Measurements from ENCODE around the gene AGBL1.
"Not testable (repeated sequence)": the region's sequence is repeated elsewhere in the genome, so short reads cannot be mapped to it uniquely, and the experiment has no call there.

AGBL1 gene

GRCh38 chr15:86969364-86969763, 889.7 kb downstream of the AGBL1 start:
- DNase-seq = no peak

GRCh38 chr15:86973284-86973844, 893.7 kb downstream of the AGBL1 start:
- DNase-seq = no peak

- no peak for DNase-seq
Observed at GRCh38 chr15:86988033-86988432, 908.4 kb downstream of the AGBL1 start.

GRCh38 chr15:87021751-87022150, 942.1 kb downstream of the AGBL1 start:
- DNase-seq = no peak

- no peak for DNase-seq
Observed at GRCh38 chr15:87031540-87032230, 952.0 kb downstream of the AGBL1 start.

DNA sequence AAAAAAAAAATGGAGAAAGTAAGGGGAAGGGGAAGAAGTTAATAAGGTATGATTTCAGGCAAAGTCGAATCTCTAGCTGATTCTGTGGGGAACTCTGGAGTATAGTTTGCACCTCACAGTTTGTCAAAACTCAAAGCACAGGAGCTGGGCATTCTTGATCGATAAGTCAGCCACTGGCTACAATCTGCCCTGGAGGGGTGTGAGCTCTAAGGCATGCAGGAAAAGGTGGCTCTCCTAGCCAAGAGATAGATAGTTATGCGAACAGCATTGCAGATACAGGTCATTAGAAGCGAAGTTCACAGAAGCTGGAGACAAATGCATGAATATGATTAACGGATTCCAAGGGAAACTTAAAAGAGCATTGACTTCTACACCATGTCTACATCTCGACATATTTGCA, 952.6 kb downstream of the AGBL1 start:
- no peak for DNase-seq

- DNase-seq = no peak
Observed at GRCh38 chr15:87033056-87033455, 953.4 kb downstream of the AGBL1 start.

- no peak for DNase-seq
Observed at GRCh38 chr15:87034886-87035285, 955.2 kb downstream of the AGBL1 start.

- no peak for DNase-seq
Observed at GRCh38 chr15:87038404-87038803, 958.7 kb downstream of the AGBL1 start.

DNA sequence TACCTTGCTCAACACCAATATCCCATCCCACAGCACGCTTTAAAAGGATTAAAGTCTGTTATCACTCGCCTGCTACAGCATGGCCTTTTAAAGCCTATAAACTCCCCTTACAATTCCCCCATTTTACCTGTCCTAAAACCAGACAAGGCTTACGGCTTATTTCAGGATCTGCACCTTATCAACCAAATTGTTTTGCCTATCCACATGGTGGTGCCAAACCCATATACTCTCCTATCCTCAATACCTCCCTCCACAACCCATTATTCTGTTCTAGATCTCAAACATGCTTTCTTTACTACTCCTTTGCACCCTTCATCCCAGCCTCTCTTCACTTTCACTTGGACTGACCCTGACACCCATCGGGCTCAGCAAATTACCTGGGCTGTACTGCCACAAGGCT, 962.9 kb downstream of the AGBL1 start:
- DNase-seq = not testable (repeated sequence)

- no peak for DNase-seq
Observed at GRCh38 chr15:87045746-87046145, 966.1 kb downstream of the AGBL1 start.

GRCh38 chr15:87047203-87047965, 967.7 kb downstream of the AGBL1 start:
- no peak for DNase-seq
